Gastrocnemius medialis (tissue), 4 donors: ENCODE results near the gene CCL28.

Source experiments
- CTCF ChIP-seq, 5 experiments: fragments of 450-650 bp in 3 of 5; fragments of 200-600 bp in 2 of 5; sonication (generic) in 2 of 5; IDR thresholded peaks in 4 of 5; conservative IDR thresholded peaks in 1 of 5; 1 replicate in 4 of 5; 2 replicates in 1 of 5; pipeline ENCODE4 v1.5.1; 2016 to 2019; ENCODE audit warnings: antibody characterized with exemption in 5 of 5, mild to moderate bottlenecking in 3 of 5, moderate library complexity in 3 of 5
- POLR2A ChIP-seq, 2 donors: fragments of 450-650 bp; IDR thresholded peaks; one replicate each; pipeline ENCODE4 v1.6.1; 2017; ENCODE audit warnings: antibody characterized with exemption in 2 of 2, mild to moderate bottlenecking in 2 of 2, moderate library complexity in 2 of 2

- no peak for TF ChIP-seq CTCF (IDR thresholded peaks at IDR 0.05 in 4 of 5, conservative IDR thresholded peaks at IDR 0.05 in 1 of 5)
- TF ChIP-seq POLR2A (IDR thresholded peaks at IDR 0.05): no peak
Observed at GRCh38 chr5:43352131-43352530, 60.1 kb downstream of the CCL28 start.
